HG03064 (cell line): ENCODE measurements around the gene TARP.

Source experiments
- ATAC-seq: cut with Tn5 transposase; IDR thresholded peaks from one replicate; pipeline ENCODE4 v1.9.1; 2021; ENCODE audit warnings: low read depth; ENCODE audit not compliant: unreplicated experiment

TARP gene

GRCh38 chr7:38273286-38273995 is at the start of gene TARP:
Gene TARP (minus strand): TSS chr7:38273636.
- ATAC-seq: no peak

- ATAC-seq: no peak
Measured at GRCh38 chr7:38323156-38323555, 49.7 kb upstream of the TARP start.

GRCh38 chr7:38322461-38322860 is 49.0 kb upstream of the TARP start:
- no peak for ATAC-seq

GRCh38 chr7:38321967-38322366 is 48.5 kb upstream of the TARP start:
- no peak for ATAC-seq

- ATAC-seq: no peak
Measured at GRCh38 chr7:38321515-38321944, 48.1 kb upstream of the TARP start.

- ATAC-seq: no peak
Measured at GRCh38 chr7:38321050-38321449, 47.6 kb upstream of the TARP start.

- no peak for ATAC-seq
Measured at GRCh38 chr7:38319873-38320272, 46.4 kb upstream of the TARP start.

- no peak for ATAC-seq
Measured at GRCh38 chr7:38318803-38319416, 45.5 kb upstream of the TARP start.

- ATAC-seq: no peak
Measured at GRCh38 chr7:38318241-38318640, 44.8 kb upstream of the TARP start.

GRCh38 chr7:38317515-38317914 is 44.1 kb upstream of the TARP start:
- ATAC-seq: no peak

GRCh38 chr7:38316733-38317360 is 43.4 kb upstream of the TARP start:
- ATAC-seq: no peak

- no peak for ATAC-seq
Measured at GRCh38 chr7:38315410-38315809, 42.0 kb upstream of the TARP start.

GRCh38 chr7:38312821-38313220 is 39.4 kb upstream of the TARP start:
- no peak for ATAC-seq

GRCh38 chr7:38311329-38311937 is 38.0 kb upstream of the TARP start:
- no peak for ATAC-seq

- ATAC-seq: no peak
Measured at GRCh38 chr7:38310591-38311101, 37.2 kb upstream of the TARP start.

- no peak for ATAC-seq
Measured at GRCh38 chr7:38309555-38309954, 36.1 kb upstream of the TARP start.

GRCh38 chr7:38308140-38308539 is 34.7 kb upstream of the TARP start:
- ATAC-seq: no peak

GRCh38 chr7:38307640-38308039 is 34.2 kb upstream of the TARP start:
- no peak for ATAC-seq

GRCh38 chr7:38306914-38307313 is 33.5 kb upstream of the TARP start:
- ATAC-seq: no peak

GRCh38 chr7:38306171-38306570 is 32.7 kb upstream of the TARP start:
- no peak for ATAC-seq

- no peak for ATAC-seq
Measured at GRCh38 chr7:38303866-38304265, 30.4 kb upstream of the TARP start.
